K562 (cell line): Measurements from ENCODE around the gene DHDH. TPM values are rescaled to one million over a fixed set of nuclear protein-coding genes. Genes with fewer than 3 reads are reported as not detected.

Experiments used
- ATF7 ChIP-seq: fragments of 450-650 bp; IDR thresholded peaks from 2 replicates; pipeline ENCODE4 v1.7.1; 2014; ENCODE audit warnings: mild to moderate bottlenecking, moderate library complexity
- CBX5 ChIP-seq: IDR thresholded peaks from 2 replicates; pipeline ENCODE4 v1.6.1; 2014; ENCODE audit warnings: low read depth, borderline replicate concordance
- CGGBP1 ChIP-seq: fragments of 250-450 bp; sonication (Bioruptor Pico); IDR thresholded peaks from 2 replicates; pipeline ENCODE4 v1.9.0; 2021; ENCODE audit warnings: mild to moderate bottlenecking
- ESRRB ChIP-seq: fragments of 250-450 bp; sonication (Bioruptor Pico); IDR thresholded peaks from 2 replicates; pipeline ENCODE4 v1.5.0; 2020; ENCODE audit warnings: mild to moderate bottlenecking, moderate library complexity, borderline replicate concordance
- FOXO4 ChIP-seq: fragments of 450-650 bp; formaldehyde crosslinking; IDR thresholded peaks from 2 replicates; pipeline ENCODE4 v1.4.0; 2020; ENCODE audit warnings: mild to moderate bottlenecking, moderate library complexity
- GTF2B ChIP-seq: IDR thresholded peaks from 2 replicates; pipeline ENCODE4 v1.6.1; 2011; ENCODE audit not compliant: insufficient read length; ENCODE audit errors: extremely low read depth
- HBP1 ChIP-seq: fragments of 450-650 bp; formaldehyde crosslinking; IDR thresholded peaks from 2 replicates; pipeline ENCODE4 v1.4.0; 2022; ENCODE audit warnings: missing genetic modification characterization
- LARP7 ChIP-seq: fragments of 450-650 bp; IDR thresholded peaks from 2 replicates; pipeline ENCODE4 v1.6.1; 2016
- NCOR1 ChIP-seq: fragments of 450-650 bp; IDR thresholded peaks from 2 replicates; pipeline ENCODE4 v1.6.1; 2016; ENCODE audit warnings: mild to moderate bottlenecking, moderate library complexity
- NR1H2 ChIP-seq: sonication (generic); formaldehyde crosslinking; IDR thresholded peaks from 2 replicates; pipeline ENCODE4 v1.4.0; 2020; ENCODE audit warnings: mild to moderate bottlenecking, missing genetic modification reagents
- THRAP3 ChIP-seq: fragments of 450-650 bp; IDR thresholded peaks from 2 replicates; pipeline ENCODE4 v1.6.1; 2016; ENCODE audit warnings: mild to moderate bottlenecking, inconsistent platforms, borderline replicate concordance
- TRIM24 ChIP-seq, 2 experiments: fragments of 450-650 bp; IDR thresholded peaks; 2 replicates each; pipeline ENCODE4 v1.6.1; 2016
- ZBTB11 ChIP-seq, 3 experiments: fragments of 200-800 bp in 1 of 3; fragments of 250-450 bp in 1 of 3; fragments of 450-650 bp in 1 of 3; sonication (Bioruptor Pico) in 1 of 3; sonication (Bioruptor generic) in 1 of 3; formaldehyde crosslinking in 1 of 3; IDR thresholded peaks; 2 replicates each; pipeline versions ENCODE4 v1.6.1 to v1.8.0; 2016 to 2022; ENCODE audit warnings: mild to moderate bottlenecking in 2 of 3, missing genetic modification characterization in 2 of 3, missing compliant biosample characterization in 1 of 3, moderate library complexity in 1 of 3
- ZHX1 ChIP-seq: fragments of 150-350 bp; conservative IDR thresholded peaks from 2 replicates; pipeline ENCODE4 v1.6.1; 2014; ENCODE audit warnings: low read length
- polyA plus RNA-seq, 8 experiments: library from polyadenylated mRNA; depleted of rRNA in 4 of 8; stranded (reverse) in 5 of 8; unstranded in 3 of 8; fragments of >200 nt; fragmentation: Nextera tagmentation in 2 of 8; fragmentation: Illumina TruSeq in 1 of 8; extraction: Ambion mirVana in 2 of 8; extraction: Trizol in 1 of 8; gene quantifications; 2 replicates each; pipeline versions ENCODE4 v1.2.1 to v1.2.3, GENCODE V29; 2011 to 2014; ENCODE audit warnings: inconsistent platforms in 1 of 8, missing spikeins in 1 of 8
- total RNA-seq, 7 experiments: library from RNA; depleted of rRNA in 6 of 7; stranded (reverse); fragments of >200 nt in 6 of 7; fragmentation: Illumina TruSeq in 2 of 7; extraction: Trizol in 2 of 7; gene quantifications; 2 replicates each; pipeline versions ENCODE4 v1.2.1 to v1.2.3, GENCODE V29; 2011 to 2021; ENCODE audit warnings: low replicate concordance in 1 of 7

The DHDH gene
- total and polyA plus RNA-seq, 9 of the 15 experiments (the other 6 are each of a cell fraction or from before 2014, with no cell fraction given), result 0.37 to 1.9 (median 0.87) TPM

GRCh38 chr19:48963371-48964204 is 30.1 kb downstream of the DHDH start (continued):
- TF ChIP-seq CBX5, result no peak
- TF ChIP-seq ESRRB (CRISPR knock-in tag), result peak; percentile 67; the same call in 1 of the 2 replicates
- peak; percentile 98 for TF ChIP-seq ATF7
- peak; percentile 68 to 69; a peak in 3 of 4 replicates for TF ChIP-seq TRIM24 (IDR thresholded peaks at IDR 0.05)
- TF ChIP-seq LARP7, result 0 out of 2 replicates have a peak, but pooled peaks have one; percentile 5
- TF ChIP-seq THRAP3, result no peak
- no peak for TF ChIP-seq CGGBP1 (CRISPR knock-in tag)
- TF ChIP-seq NCOR1, result peak; percentile 79
- TF ChIP-seq ZBTB11 (CRISPR knock-in tag; IDR thresholded peaks at IDR 0.05), result peak in 1 of 3 experiments; percentile 85; a peak in 2 of 6 replicates
- no peak for TF ChIP-seq GTF2B
- TF ChIP-seq NR1H2 (CRISPR knock-in tag), result no peak
- no peak for TF ChIP-seq FOXO4 (CRISPR knock-in tag)
- TF ChIP-seq ZHX1, result no peak
- 0 out of 2 replicates have a peak, but pooled peaks have one; percentile 8 for TF ChIP-seq HBP1 (CRISPR knock-in tag)
